ENCODE results near the gene TFF1. TPM values are rescaled to one million over a fixed set of nuclear protein-coding genes. Genes with fewer than 3 reads are reported as not detected.

Gene TFF1
- total RNA-seq, 3 donors from 2014 or later (not counting 1 experiment from before 2014, with no cell fraction given), result not detected

GRCh38 chr21:42375966-42376337, 9.6 kb upstream of the TFF1 start:
- WGBS (ENCODE audit: insufficient coverage), result 85% methylated on average over 3 of the region's 3 CpGs
- no peak overlapping the region for H3K27ac ChIP-seq (ENCODE audit: low read length)
- H3K27me3 Mint-ChIP-seq (ENCODE audit: low read depth in 2 of 2), result peaks cover 35 to 57% of the 10 kb centered on the region in 2 donors
- no peaks in the 10 kb centered on the region for H3K27me3 ChIP-seq (ENCODE audit: control insufficient read depth, insufficient read depth, low read length)
- no peak for TF ChIP-seq CTCF (IDR thresholded peaks at IDR 0.05)
- H3K4me3 Mint-ChIP-seq, result no peak overlapping the region
- no peaks in the 10 kb centered on the region for H3K9me3 ChIP-seq (ENCODE audit: control insufficient read depth, insufficient read depth, low read length)
- H3K4me1 Mint-ChIP-seq, result peaks cover 0 to 9% of the 10 kb centered on the region in 2 donors
- ATAC-seq, result no peak
- H3K36me3 ChIP-seq (ENCODE audit: control insufficient read depth, insufficient read depth, low read length), result no peaks in the 10 kb centered on the region
- H3K27ac Mint-ChIP-seq, result no peak overlapping the region
- no peaks in the 10 kb centered on the region for H3K36me3 Mint-ChIP-seq
- H3K9me3 Mint-ChIP-seq, result no peaks in the 10 kb centered on the region
- H3K4me1 ChIP-seq (ENCODE audit: control insufficient read depth, insufficient read depth, low read length), result no peaks in the 10 kb centered on the region
- DNase-seq, result no peak
- intact Hi-C loops (cut with micrococcal nuclease), result no loop called here
- no peak overlapping the region for H3K4me3 ChIP-seq (ENCODE audit: low read length)

- Mint-ChIP-seq H3K4me1 (peaks cover 0 to 13% of the 10 kb centered on the region in 2 donors), H3K4me3 (no peak overlapping the region), H3K36me3 (no peaks in the 10 kb centered on the region), H3K9me3 (no peaks in the 10 kb centered on the region), H3K27ac (no peak overlapping the region), H3K27me3 (ENCODE audit: low read depth in 2 of 2) (peaks cover 38 to 59% of the 10 kb centered on the region in 2 donors)
- Histone ChIP-seq H3K4me3 (ENCODE audit: low read length) (no peak overlapping the region), H3K36me3 (ENCODE audit: control insufficient read depth, insufficient read depth, low read length) (no peaks in the 10 kb centered on the region), H3K27ac (ENCODE audit: low read length) (no peak overlapping the region), H3K4me1 (ENCODE audit: control insufficient read depth, insufficient read depth, low read length) (no peaks in the 10 kb centered on the region), H3K27me3 (ENCODE audit: control insufficient read depth, insufficient read depth, low read length) (no peaks in the 10 kb centered on the region), H3K9me3 (ENCODE audit: control insufficient read depth, insufficient read depth, low read length) (no peaks in the 10 kb centered on the region)
- intact Hi-C loops (cut with micrococcal nuclease), result no loop called here
- no peak for ATAC-seq
- WGBS (ENCODE audit: insufficient coverage), result 81% methylated on average over 11 of the region's 11 CpGs
- DNase-seq, result no peak
- no peak for TF ChIP-seq CTCF (IDR thresholded peaks at IDR 0.05)
Measured at GRCh38 chr21:42375506-42375905, 9.2 kb upstream of the TFF1 start.

- ATAC-seq (no peak), DNase-seq (no peak)
- no peak overlapping the region for H3K27ac ChIP-seq (ENCODE audit: low read length)
- H3K9me3 Mint-ChIP-seq, result no peaks in the 10 kb centered on the region
- H3K4me1 ChIP-seq (ENCODE audit: control insufficient read depth, insufficient read depth, low read length), result no peaks in the 10 kb centered on the region
- no peaks in the 10 kb centered on the region for H3K36me3 ChIP-seq (ENCODE audit: control insufficient read depth, insufficient read depth, low read length)
- H3K27me3 Mint-ChIP-seq (ENCODE audit: low read depth in 2 of 2), result peaks cover 42 to 59% of the 10 kb centered on the region in 2 donors
- TF ChIP-seq CTCF (IDR thresholded peaks at IDR 0.05), result no peak
- H3K27ac Mint-ChIP-seq, result no peak overlapping the region
- intact Hi-C loops (cut with micrococcal nuclease), result no loop called here
- peaks cover 0 to 13% of the 10 kb centered on the region in 2 donors for H3K4me1 Mint-ChIP-seq
- 56% methylated on average over 22 of the region's 23 CpGs for WGBS (ENCODE audit: insufficient coverage)
- no peak overlapping the region for H3K4me3 Mint-ChIP-seq
- no peaks in the 10 kb centered on the region for H3K36me3 Mint-ChIP-seq
- no peaks in the 10 kb centered on the region for H3K27me3 ChIP-seq (ENCODE audit: control insufficient read depth, insufficient read depth, low read length)
- H3K9me3 ChIP-seq (ENCODE audit: control insufficient read depth, insufficient read depth, low read length), result no peaks in the 10 kb centered on the region
- H3K4me3 ChIP-seq (ENCODE audit: low read length), result no peak overlapping the region
Measured at GRCh38 chr21:42374864-42375499, 8.6 kb upstream of the TFF1 start.

- Histone ChIP-seq H3K4me1 (ENCODE audit: control insufficient read depth, insufficient read depth, low read length) (no peaks in the 10 kb centered on the region), H3K9me3 (ENCODE audit: control insufficient read depth, insufficient read depth, low read length) (no peaks in the 10 kb centered on the region), H3K36me3 (ENCODE audit: control insufficient read depth, insufficient read depth, low read length) (no peaks in the 10 kb centered on the region), H3K27me3 (ENCODE audit: control insufficient read depth, insufficient read depth, low read length) (no peaks in the 10 kb centered on the region), H3K27ac (ENCODE audit: low read length) (no peak overlapping the region), H3K4me3 (ENCODE audit: low read length) (no peak overlapping the region)
- DNase-seq (no peak), ATAC-seq (no peak)
- no peaks in the 10 kb centered on the region for H3K9me3 Mint-ChIP-seq
- WGBS (ENCODE audit: insufficient coverage), result 72% methylated on average over 7 of the region's 7 CpGs
- H3K4me1 Mint-ChIP-seq, result peaks cover 0 to 13% of the 10 kb centered on the region in 2 donors
- intact Hi-C loops (cut with micrococcal nuclease), result no loop called here
- H3K27me3 Mint-ChIP-seq (ENCODE audit: low read depth in 2 of 2), result peaks cover 42 to 61% of the 10 kb centered on the region in 2 donors
- TF ChIP-seq CTCF (IDR thresholded peaks at IDR 0.05), result no peak
- H3K36me3 Mint-ChIP-seq, result no peaks in the 10 kb centered on the region
- H3K4me3 Mint-ChIP-seq, result no peak overlapping the region
- no peak overlapping the region for H3K27ac Mint-ChIP-seq
Measured at GRCh38 chr21:42374457-42374856, 8.1 kb upstream of the TFF1 start.
